EL (cell line): ENCODE measurements around the gene BLM.
"Not testable (repeated sequence)": the region's sequence is repeated elsewhere in the genome, so short reads cannot be mapped to it uniquely, and the experiment has no call there.

Experiments
- DNase-seq: peaks from one replicate; pipeline ENCODE4 v3.0.0-alpha.2; 2016

The BLM gene

GRCh38 chr15:90716976-90717821, at the start of gene BLM:
Gene BLM (plus strand): TSS chr15:90717346. CDS start chr15:90747393, 30,047 bp downstream.
- DNase-seq = peak; percentile 97

GRCh38 chr15:90667755-90668345, 49.3 kb upstream of the BLM start:
- DNase-seq = not testable (repeated sequence)

GRCh38 chr15:90670631-90671030, 46.5 kb upstream of the BLM start:
- not testable (repeated sequence) for DNase-seq

GRCh38 chr15:90671216-90671615, 45.9 kb upstream of the BLM start:
- DNase-seq = no peak

GRCh38 chr15:90673357-90673756, 43.8 kb upstream of the BLM start:
- DNase-seq = not testable (repeated sequence)

- DNase-seq = no peak
These were observed 42.7 kb upstream of the BLM start for GRCh38 chr15:90674476-90674875.

- DNase-seq = no peak
These were observed 41.7 kb upstream of the BLM start for GRCh38 chr15:90675464-90675863.

- DNase-seq = no peak
These were observed 39.0 kb upstream of the BLM start for GRCh38 chr15:90677807-90678790.

GRCh38 chr15:90679959-90680358, 37.2 kb upstream of the BLM start:
- DNase-seq = no peak

GRCh38 chr15:90680371-90680935, 36.7 kb upstream of the BLM start:
- DNase-seq = peak; percentile 94

GRCh38 chr15:90681056-90681455, 36.1 kb upstream of the BLM start:
- no peak for DNase-seq

- peak; percentile 94 for DNase-seq
These were observed 35.7 kb upstream of the BLM start for GRCh38 chr15:90681480-90681879.

GRCh38 chr15:90683371-90683770, 33.8 kb upstream of the BLM start:
- no peak for DNase-seq

GRCh38 chr15:90683876-90684275, 33.3 kb upstream of the BLM start:
- no peak for DNase-seq

- no peak for DNase-seq
These were observed 32.9 kb upstream of the BLM start for GRCh38 chr15:90684281-90684680.

- DNase-seq = no peak
These were observed 31.3 kb upstream of the BLM start for GRCh38 chr15:90685591-90686434.

- DNase-seq = no peak
These were observed 30.5 kb upstream of the BLM start for GRCh38 chr15:90686435-90687218.

- not testable (repeated sequence) for DNase-seq
These were observed 27.7 kb upstream of the BLM start for GRCh38 chr15:90689326-90689961.

GRCh38 chr15:90690585-90690984, 26.6 kb upstream of the BLM start:
- no peak for DNase-seq

GRCh38 chr15:90691369-90691768, 25.8 kb upstream of the BLM start:
- no peak for DNase-seq
